GM18502 (cell line): ENCODE data around the gene PAX5.

Experiments used
- ATAC-seq: cut with Tn5 transposase; IDR thresholded peaks from one replicate; pipeline ENCODE4 v1.9.1; 2021; ENCODE audit warnings: mild to moderate bottlenecking; ENCODE audit not compliant: unreplicated experiment, poor library complexity

The PAX5 gene

GRCh38 chr9:36938617-36939016, 95.5 kb downstream of the PAX5 start:
- ATAC-seq, result no peak

GRCh38 chr9:36937951-36938350, 96.1 kb downstream of the PAX5 start:
- no peak for ATAC-seq

- ATAC-seq, result no peak
Measured at GRCh38 chr9:36937346-36937745, 96.7 kb downstream of the PAX5 start.

GRCh38 chr9:36936498-36936831, 97.6 kb downstream of the PAX5 start:
- no peak for ATAC-seq

- ATAC-seq, result peak; percentile 76
Measured at GRCh38 chr9:36935768-36936497, 98.1 kb downstream of the PAX5 start.

GRCh38 chr9:36935332-36935731, 98.7 kb downstream of the PAX5 start:
- ATAC-seq, result peak; percentile 43

- no peak for ATAC-seq
Measured at GRCh38 chr9:36934478-36935065, 99.5 kb downstream of the PAX5 start.

GRCh38 chr9:36933676-36934215, 100.3 kb downstream of the PAX5 start:
- ATAC-seq, result no peak

- no peak for ATAC-seq
Measured at GRCh38 chr9:36932198-36932597, 101.9 kb downstream of the PAX5 start.

GRCh38 chr9:36930941-36931340, 103.1 kb downstream of the PAX5 start:
- ATAC-seq, result no peak

- no peak for ATAC-seq
Measured at GRCh38 chr9:36929350-36929675, 104.8 kb downstream of the PAX5 start.

GRCh38 chr9:36928670-36929349, 105.3 kb downstream of the PAX5 start:
- peak; percentile 75 for ATAC-seq

GRCh38 chr9:36928210-36928609, 105.9 kb downstream of the PAX5 start:
- no peak for ATAC-seq

GRCh38 chr9:36924757-36925432, 109.2 kb downstream of the PAX5 start:
- no peak for ATAC-seq

GRCh38 chr9:36924071-36924470, 110.0 kb downstream of the PAX5 start:
- peak; percentile 50 for ATAC-seq

GRCh38 chr9:36923025-36923625, 110.9 kb downstream of the PAX5 start:
- no peak for ATAC-seq

GRCh38 chr9:36922548-36922947, 111.5 kb downstream of the PAX5 start:
- ATAC-seq, result no peak

GRCh38 chr9:36914212-36914577, 119.9 kb downstream of the PAX5 start:
- ATAC-seq, result no peak

GRCh38 chr9:36913393-36914211, 120.5 kb downstream of the PAX5 start:
- no peak for ATAC-seq

GRCh38 chr9:36912620-36913019, 121.4 kb downstream of the PAX5 start:
- no peak for ATAC-seq
